Activated CD8-positive, alpha-beta T cell treated with anti-CD3 and anti-CD28 coated beads, Interleukin-2, amount 10 ng/mL, durations not matched to agents 7 days and 5 days (primary cell): ENCODE results near the gene TSACC. TPM values are rescaled to one million over a fixed set of nuclear protein-coding genes. Genes with fewer than 3 reads are reported as not detected.
A peak's percentile ranks its signal among the peaks of the same experiment; 100 is the strongest.
"Not testable (repeated sequence)": the region's sequence is repeated elsewhere in the genome, so short reads cannot be mapped to it uniquely, and the experiment has no call there.

Experiments
- ATAC-seq: fragments of 150-1000 bp; cut with Tn5 transposase; one replicate; pipeline ENCODE4 v1.10.0; 2021; ENCODE audit warnings: moderate library complexity
- CTCF ChIA-PET: fragments of 350-600 bp; sonication (Branson Sonifier 250); formaldehyde crosslinking; loops from one replicate; lab custom pipeline; 2021; ENCODE audit warnings: antibody characterized with exemption; lab: Charles Lee
- POLR2A ChIA-PET: fragments of 350-600 bp; sonication (Branson Sonifier 250); formaldehyde crosslinking; loops from one replicate; lab custom pipeline; 2021; ENCODE audit warnings: antibody characterized with exemption; lab: Charles Lee
- DNase-seq: peaks from one replicate; pipeline ENCODE4 v3.0.0-alpha.2; 2020
- H3K27ac Mint-ChIP-seq: one replicate; pipeline ENCODE4 v1.8.0; 2021; ENCODE audit warnings: mild to moderate bottlenecking, mixed read lengths
- H3K27me3 Mint-ChIP-seq: one replicate; pipeline ENCODE4 v1.8.0; 2021; ENCODE audit warnings: low read depth, mixed read lengths
- H3K36me3 Mint-ChIP-seq: one replicate; pipeline ENCODE4 v1.8.0; 2021; ENCODE audit warnings: low read depth, mixed read lengths
- H3K4me1 Mint-ChIP-seq: one replicate; pipeline ENCODE4 v1.8.0; 2021; ENCODE audit warnings: low read depth, mixed read lengths
- H3K4me3 Mint-ChIP-seq: one replicate; pipeline ENCODE4 v1.8.0; 2021; ENCODE audit warnings: mild to moderate bottlenecking, mixed read lengths
- H3K9me3 Mint-ChIP-seq: one replicate; pipeline ENCODE4 v1.8.0; 2022; ENCODE audit warnings: mixed read lengths; ENCODE audit not compliant: insufficient read depth
- total RNA-seq, 2 experiments: library from RNA; stranded (reverse); gene quantifications; one replicate each; pipeline ENCODE4 v1.2.3, GENCODE V29; 2021

TSACC gene
- total RNA-seq, 2 experiments from 2014 or later, result 0.73 to 0.76 TPM

DNA sequence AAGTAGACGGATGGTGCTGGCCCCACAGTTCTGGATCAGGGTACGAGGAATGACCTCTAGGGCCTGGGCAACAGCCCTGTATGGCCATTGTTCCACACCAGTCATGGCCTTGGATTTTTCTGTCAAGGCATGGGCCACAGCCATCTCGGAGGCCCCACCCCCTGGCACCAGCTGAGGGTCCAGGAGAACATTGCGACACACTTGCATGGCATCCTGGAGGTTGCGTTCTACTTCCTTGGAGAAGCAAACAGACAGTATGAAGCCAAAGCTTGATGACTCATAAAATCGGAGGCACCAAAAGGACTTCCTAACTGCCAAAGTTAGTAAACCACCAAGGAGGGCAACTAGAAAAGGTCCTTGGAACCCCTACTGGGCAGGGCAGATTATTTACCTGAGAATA lies 27.4 kb upstream of the TSACC start:
- H3K27ac Mint-ChIP-seq, result no peak overlapping the region
- ATAC-seq (no peak), DNase-seq (no peak)
- H3K9me3 Mint-ChIP-seq, result no peaks in the 10 kb centered on the region
- ChIA-PET POLR2A (no interaction called here), CTCF (no interaction called here)
- H3K4me1 Mint-ChIP-seq, result no peaks in the 10 kb centered on the region
- peaks cover 58% of the 10 kb centered on the region for H3K36me3 Mint-ChIP-seq
- no peak overlapping the region for H3K4me3 Mint-ChIP-seq
- no peaks in the 10 kb centered on the region for H3K27me3 Mint-ChIP-seq

DNA sequence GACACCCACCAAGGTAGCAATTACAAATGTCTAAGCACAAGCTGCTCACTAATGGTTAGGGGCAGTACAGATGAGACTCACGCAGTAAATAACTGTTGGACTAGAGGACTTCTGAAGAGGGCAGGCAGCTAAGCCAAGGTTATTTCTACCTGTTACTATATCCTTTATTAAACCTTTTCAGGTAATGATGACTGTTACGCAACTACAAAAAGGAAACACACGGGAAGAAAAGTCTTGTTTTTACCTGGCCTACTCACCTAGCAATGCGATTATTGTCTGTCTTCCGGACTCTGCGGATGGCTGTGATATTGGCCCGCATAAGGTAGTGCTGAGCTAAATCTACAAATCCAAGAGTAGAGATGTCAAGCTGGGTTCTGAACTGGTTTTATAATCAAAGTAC lies 21.4 kb upstream of the TSACC start:
- Mint-ChIP-seq H3K9me3 (no peaks in the 10 kb centered on the region), H3K27ac (no peak overlapping the region), H3K4me3 (no peak overlapping the region), H3K27me3 (no peaks in the 10 kb centered on the region), H3K4me1 (no peaks in the 10 kb centered on the region), H3K36me3 (peaks cover 66% of the 10 kb centered on the region)
- POLR2A ChIA-PET, result no interaction called here
- ATAC-seq (no peak), DNase-seq (no peak)
- CTCF ChIA-PET, result interaction anchor here (1.3 to 3.2 kb wide), 4 partner anchors 69 to 220 kb away, joined by 3 to 24 read pairs (median 4); no protein-coding TSS in a partner anchor

DNA sequence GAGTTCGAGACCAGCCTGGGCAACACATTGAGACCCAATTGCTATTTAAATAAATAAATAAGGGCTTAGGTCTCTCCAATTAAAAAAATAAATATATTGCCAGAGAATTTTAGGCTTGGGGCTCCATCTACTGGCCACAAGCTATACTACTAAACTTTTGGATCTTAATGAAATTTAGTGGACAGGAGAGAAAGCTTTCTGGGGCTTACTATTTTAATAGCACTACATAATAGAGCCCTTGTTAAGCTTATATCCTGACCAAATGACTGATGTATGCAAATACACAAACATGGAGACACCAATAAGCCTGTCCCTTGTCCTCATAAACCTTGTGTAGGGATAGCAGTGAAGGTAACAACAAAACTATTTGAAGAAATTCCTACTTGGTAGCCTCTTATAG lies 18.7 kb upstream of the TSACC start:
- DNase-seq, result peak; percentile 45
- CTCF ChIA-PET, result interaction anchor here (0.6 to 3.2 kb wide), 30 partner anchors 10 to 407 kb away, joined by 3 to 24 read pairs (median 4); partner anchors contain the start of genes CCT3, PMF1, SMG5 and TSACC
- H3K4me3 Mint-ChIP-seq, result no peak overlapping the region
- H3K9me3 Mint-ChIP-seq, result no peaks in the 10 kb centered on the region
- no peak for ATAC-seq
- no peaks in the 10 kb centered on the region for H3K27me3 Mint-ChIP-seq
- H3K36me3 Mint-ChIP-seq, result peaks cover 57% of the 10 kb centered on the region
- no peaks in the 10 kb centered on the region for H3K4me1 Mint-ChIP-seq
- H3K27ac Mint-ChIP-seq, result no peak overlapping the region
- POLR2A ChIA-PET, result no interaction called here

DNA sequence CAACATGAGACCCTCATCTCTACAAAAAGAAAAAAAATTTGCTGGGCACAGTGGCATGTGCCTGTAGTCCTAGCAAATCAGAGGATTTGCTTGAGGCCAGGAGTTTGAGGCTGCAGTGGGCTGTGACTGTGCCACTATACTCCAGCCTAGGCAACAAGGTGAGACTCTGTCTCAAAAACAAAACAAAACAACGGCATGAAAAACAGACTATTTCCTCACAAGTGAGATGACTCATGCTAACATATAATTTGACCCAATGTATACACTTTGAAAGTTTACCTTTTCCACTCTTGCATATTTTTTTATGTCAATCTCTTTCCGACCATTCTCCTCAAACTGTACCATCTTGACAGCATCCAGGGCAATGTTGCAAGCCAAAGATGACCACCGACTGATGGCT lies 17.8 kb upstream of the TSACC start:
- no peak overlapping the region for H3K27ac Mint-ChIP-seq
- POLR2A ChIA-PET, result interaction anchor here (1.0 kb wide), 1 partner anchor 38 kb away, joined by 3 read pairs; the partner anchor contains the start of gene SMG5
- ATAC-seq (no peak), DNase-seq (no peak)
- H3K27me3 Mint-ChIP-seq, result no peaks in the 10 kb centered on the region
- no peaks in the 10 kb centered on the region for H3K4me1 Mint-ChIP-seq
- H3K4me3 Mint-ChIP-seq, result no peak overlapping the region
- H3K9me3 Mint-ChIP-seq, result no peaks in the 10 kb centered on the region
- CTCF ChIA-PET, result interaction anchor here (1.0 to 2.6 kb wide), 12 partner anchors 16 to 408 kb away, joined by 3 to 21 read pairs (median 6); partner anchors contain the start of genes CCT3, SMG5 and TSACC
- H3K36me3 Mint-ChIP-seq, result peaks cover 60% of the 10 kb centered on the region

DNA sequence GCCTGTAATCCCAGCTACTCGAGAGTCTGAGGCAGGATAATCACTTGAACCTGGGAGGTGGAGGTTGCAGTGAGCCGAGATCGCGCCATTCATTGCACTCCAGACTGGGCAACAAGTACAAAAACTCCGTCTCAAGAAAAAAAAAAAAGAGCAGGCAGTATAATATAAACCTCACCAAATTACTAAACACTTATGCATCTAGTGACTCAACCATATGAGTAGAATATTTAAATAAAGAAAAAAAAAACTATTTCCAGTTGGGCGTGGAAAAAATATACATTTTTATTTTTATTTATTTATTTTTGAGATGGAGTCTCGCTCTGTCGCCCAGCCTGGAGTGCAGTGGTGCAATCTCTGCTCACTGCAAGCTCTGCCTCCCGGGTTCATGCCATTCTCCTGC lies 15.1 kb upstream of the TSACC start:
- POLR2A ChIA-PET, result interaction anchor here (0.7 kb wide), 1 partner anchor 66 kb away, joined by 3 read pairs; no protein-coding TSS in a partner anchor
- ATAC-seq, H3K4me1 Mint-ChIP-seq, H3K27me3 Mint-ChIP-seq, CTCF ChIA-PET, DNase-seq, H3K4me3 Mint-ChIP-seq, H3K9me3 Mint-ChIP-seq, H3K27ac Mint-ChIP-seq: not testable (repeated sequence)
- peaks cover 52% of the 10 kb centered on the region for H3K36me3 Mint-ChIP-seq

DNA sequence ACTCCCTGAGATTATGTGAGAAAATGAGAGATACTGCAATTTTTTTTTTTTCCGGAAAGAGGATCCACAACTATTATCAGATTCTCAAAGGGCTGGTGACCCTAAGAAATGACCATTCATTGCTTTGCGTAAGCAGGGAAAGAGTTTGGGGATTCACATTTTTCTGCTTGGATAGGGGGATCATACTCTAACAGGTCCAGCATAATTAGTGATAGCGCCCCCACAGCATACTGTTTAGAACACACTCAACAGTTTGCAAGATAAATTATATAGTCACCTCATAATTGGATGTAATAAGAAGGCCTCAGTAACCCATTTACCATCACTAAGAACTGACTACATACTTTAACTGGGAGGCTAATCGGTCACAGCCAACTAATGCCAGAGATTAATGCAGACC lies 2.1 kb upstream of the TSACC start:
- H3K4me3 Mint-ChIP-seq, result peak overlapping the region; percentile 97
- DNase-seq (peak; percentile 25), ATAC-seq (no peak)
- ChIA-PET CTCF (interaction anchor here (0.7 to 4.0 kb wide), 12 partner anchors 9 to 358 kb away, joined by 3 to 21 read pairs (median 3); partner anchors contain the start of genes ARHGEF2, PMF1 and TMEM79), POLR2A (interaction anchor here (0.9 to 2.1 kb wide), 2 partner anchors 54 to 138 kb away, joined by 3 to 9 read pairs; partner anchors contain the start of gene SMG5)
- H3K9me3 Mint-ChIP-seq, result no peaks in the 10 kb centered on the region
- H3K27ac Mint-ChIP-seq, result peak overlapping the region; percentile 60
- H3K27me3 Mint-ChIP-seq, result no peaks in the 10 kb centered on the region
- peaks cover 50% of the 10 kb centered on the region for H3K36me3 Mint-ChIP-seq
- peaks cover 39% of the 10 kb centered on the region for H3K4me1 Mint-ChIP-seq

DNA sequence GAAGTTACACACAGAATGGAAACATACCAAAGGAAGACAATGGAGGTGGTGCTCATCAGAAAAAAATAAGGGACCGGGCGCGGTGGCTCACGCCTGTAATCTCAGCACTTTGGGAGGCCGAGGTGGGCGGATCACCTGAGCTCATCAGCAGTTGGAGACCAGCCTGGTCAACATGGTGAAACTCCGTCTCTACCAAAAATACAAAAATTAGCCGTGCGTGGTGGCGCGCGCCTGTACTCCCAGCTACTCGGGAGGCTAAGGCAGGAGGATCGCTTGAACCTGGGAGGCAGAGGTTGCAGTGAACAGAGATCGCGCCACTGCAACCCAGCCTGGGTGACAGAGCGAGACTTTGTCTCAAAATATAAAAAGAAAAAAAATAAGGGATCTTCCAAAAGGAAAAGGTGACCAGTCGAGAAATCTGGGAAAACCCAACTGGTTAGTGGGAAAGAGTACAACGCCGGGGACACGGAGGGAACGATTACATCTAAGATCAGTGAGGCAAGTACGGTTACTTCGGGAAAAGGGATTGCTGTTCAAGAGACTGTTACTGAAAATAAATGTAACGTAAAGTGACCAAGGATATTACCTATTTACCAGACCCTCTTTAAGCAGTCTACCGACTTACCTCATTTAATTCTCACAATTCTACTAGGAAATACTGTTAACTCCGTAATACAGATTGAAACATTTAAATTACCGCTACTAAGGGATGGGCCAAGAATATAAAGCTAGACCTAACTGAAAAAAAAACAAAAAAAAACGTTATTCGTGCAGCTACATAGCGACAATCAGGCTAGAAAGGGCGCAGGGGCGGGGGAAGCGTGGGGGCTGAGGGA lies 1.1 kb upstream of the TSACC start:
- ATAC-seq (no peak), DNase-seq (no peak)
- Mint-ChIP-seq H3K4me3 (peak overlapping the region; percentile 97), H3K27me3 (no peaks in the 10 kb centered on the region), H3K27ac (peak overlapping the region; percentile 99), H3K9me3 (no peaks in the 10 kb centered on the region), H3K4me1 (peaks cover 39% of the 10 kb centered on the region), H3K36me3 (peaks cover 47% of the 10 kb centered on the region)
- ChIA-PET POLR2A (interaction anchor here (0.7 to 2.1 kb wide), 4 partner anchors 53 to 285 kb away, joined by 3 to 9 read pairs (median 3); partner anchors contain the start of genes SMG5 and TMEM79), CTCF (interaction anchor here (0.8 to 4.0 kb wide), 12 partner anchors 10 to 359 kb away, joined by 3 to 21 read pairs (median 4); partner anchors contain the start of genes ARHGEF2 and TMEM79)

DNA sequence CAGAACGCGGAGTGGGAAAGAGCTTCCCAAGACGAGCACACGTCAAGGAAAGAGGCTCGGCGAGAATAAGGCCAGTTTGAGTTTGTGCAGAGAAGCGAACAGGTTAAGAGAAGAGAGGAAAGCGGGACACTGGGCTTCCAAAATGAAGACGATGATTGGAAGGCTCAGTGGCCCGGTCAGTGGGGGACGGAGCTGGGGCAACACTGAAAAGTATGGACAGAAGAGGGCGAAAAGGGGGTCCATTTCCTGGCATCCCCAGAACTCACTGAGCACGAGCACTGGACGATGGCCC lies 492 bp upstream of the TSACC start:
- H3K27me3 Mint-ChIP-seq, result no peaks in the 10 kb centered on the region
- H3K4me3 Mint-ChIP-seq, result peak overlapping the region; percentile 97
- peak overlapping the region; percentile 99 for H3K27ac Mint-ChIP-seq
- ChIA-PET POLR2A (interaction anchor here (0.7 to 2.1 kb wide), 3 partner anchors 54 to 286 kb away, joined by 3 to 9 read pairs (median 3); partner anchors contain the start of genes SMG5 and TMEM79), CTCF (interaction anchor here (0.9 to 4.0 kb wide), 4 partner anchors 18 to 143 kb away, joined by 3 to 21 read pairs (median 6); no protein-coding TSS in a partner anchor)
- H3K36me3 Mint-ChIP-seq, result peaks cover 41% of the 10 kb centered on the region
- ATAC-seq, result no peak
- no peaks in the 10 kb centered on the region for H3K9me3 Mint-ChIP-seq
- peaks cover 39% of the 10 kb centered on the region for H3K4me1 Mint-ChIP-seq
- DNase-seq, result no peak

DNA sequence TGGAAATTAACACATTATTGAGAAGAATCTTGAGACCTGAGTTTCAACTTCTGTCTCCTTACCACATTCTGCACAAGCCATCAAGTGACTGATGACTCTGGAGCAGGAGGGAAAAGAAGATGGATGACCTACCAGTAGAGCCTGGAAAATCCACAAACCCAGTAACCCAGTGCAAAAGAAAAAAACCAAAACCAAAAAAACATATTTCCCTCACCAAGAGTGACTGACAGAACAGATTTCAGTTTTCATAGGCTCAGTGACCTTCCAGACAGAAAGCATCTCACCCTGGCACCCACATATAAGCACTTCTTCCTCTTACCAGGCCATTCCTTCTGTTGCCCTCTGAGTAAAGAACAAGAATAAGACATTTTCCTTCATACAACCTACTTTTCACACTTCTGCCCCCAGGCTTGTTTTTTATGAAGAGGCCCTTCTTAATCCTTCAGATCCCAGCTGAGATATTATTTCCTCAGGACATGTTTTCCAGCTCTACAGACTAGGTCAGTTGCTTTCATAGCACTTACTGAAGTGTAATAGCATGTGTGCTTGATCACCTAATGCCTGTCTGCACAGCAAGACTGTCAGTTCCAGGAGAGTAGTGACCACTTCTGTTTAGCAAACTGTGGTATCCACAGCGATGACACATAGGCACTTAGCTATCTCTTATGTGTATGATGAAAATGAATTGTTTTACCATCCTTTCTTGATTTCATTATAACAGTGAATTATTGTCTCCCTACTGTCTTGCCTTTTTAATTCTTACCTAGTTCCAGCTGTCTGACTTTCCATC lies 4.0 kb downstream of the TSACC start:
- peaks cover 7% of the 10 kb centered on the region for H3K36me3 Mint-ChIP-seq
- DNase-seq (no peak), ATAC-seq (no peak)
- H3K27ac Mint-ChIP-seq, result no peak overlapping the region
- H3K9me3 Mint-ChIP-seq, result no peaks in the 10 kb centered on the region
- ChIA-PET CTCF (interaction anchor here (0.8 to 1.5 kb wide), 5 partner anchors 14 to 269 kb away, joined by 3 to 6 read pairs (median 4); no protein-coding TSS in a partner anchor), POLR2A (interaction anchor here (0.5 kb wide), 1 partner anchor 483 kb away, joined by 3 read pairs; the partner anchor contains the start of gene SYT11)
- peaks cover 16% of the 10 kb centered on the region for H3K27me3 Mint-ChIP-seq
- H3K4me3 Mint-ChIP-seq, result no peak overlapping the region
- H3K4me1 Mint-ChIP-seq, result peaks cover 12% of the 10 kb centered on the region

DNA sequence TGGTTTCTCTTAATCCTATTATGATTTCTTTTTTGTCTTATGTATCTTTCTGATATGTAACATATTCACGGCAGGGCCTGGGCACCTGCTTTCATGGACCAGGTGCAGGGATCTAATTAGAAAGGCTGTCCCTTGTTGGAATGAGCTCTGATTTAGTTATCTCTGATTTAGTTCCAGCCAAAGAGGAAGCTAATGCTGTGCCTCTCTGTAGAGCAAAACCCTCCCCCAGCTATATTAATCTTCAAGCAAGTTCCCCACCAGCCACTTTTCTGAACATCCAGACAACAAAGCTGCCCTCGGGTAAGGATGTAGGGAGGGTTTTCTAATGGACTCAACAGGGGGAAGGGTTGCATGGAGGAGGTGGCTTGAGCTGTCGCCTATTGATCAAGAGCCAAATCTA lies 6.1 kb downstream of the TSACC start:
- CTCF ChIA-PET, result interaction anchor here (0.7 to 2.2 kb wide), 6 partner anchors 9 to 237 kb away, joined by 3 to 15 read pairs (median 4); no protein-coding TSS in a partner anchor

DNA sequence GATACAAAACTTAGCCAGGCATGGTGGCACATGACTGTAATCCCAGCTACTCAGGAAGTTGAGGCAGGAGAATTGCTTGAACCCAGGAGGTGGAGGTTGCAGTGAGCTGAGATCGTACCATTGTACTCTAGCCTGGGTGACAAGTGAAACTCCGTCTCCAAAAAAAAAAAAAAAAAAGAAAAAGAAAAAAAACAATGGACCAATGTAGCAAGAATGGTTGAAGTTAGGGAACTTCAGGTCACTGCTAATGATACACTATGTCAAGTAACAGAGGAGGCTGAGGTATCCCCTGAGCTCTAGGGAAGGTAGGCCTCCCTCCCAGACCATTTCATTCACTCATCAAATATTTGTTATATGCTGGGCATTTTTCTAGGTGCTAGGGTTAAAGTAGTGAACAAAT lies 7.7 kb downstream of the TSACC start:
- H3K36me3 Mint-ChIP-seq, POLR2A ChIA-PET, H3K4me3 Mint-ChIP-seq: not testable (repeated sequence)

More for the DNA sequence above, 6.1 kb downstream of the TSACC start:
- no peak for ATAC-seq
- Mint-ChIP-seq H3K9me3 (no peaks in the 10 kb centered on the region), H3K36me3 (no peaks in the 10 kb centered on the region), H3K4me1 (peaks cover under 1% of the 10 kb centered on the region), H3K4me3 (no peak overlapping the region), H3K27me3 (peaks cover 25% of the 10 kb centered on the region), H3K27ac (no peak overlapping the region)
- DNase-seq, result no peak
- POLR2A ChIA-PET, result no interaction called here

More for the DNA sequence above, 7.7 kb downstream of the TSACC start:
- CTCF ChIA-PET, result interaction anchor here (1.6 to 2.2 kb wide), 2 partner anchors 40 to 100 kb away, joined by 5 to 15 read pairs; no protein-coding TSS in a partner anchor
- H3K27ac Mint-ChIP-seq, ATAC-seq, H3K9me3 Mint-ChIP-seq, DNase-seq, H3K4me1 Mint-ChIP-seq: not testable (repeated sequence)
- H3K27me3 Mint-ChIP-seq, result peaks cover 33% of the 10 kb centered on the region
